H1 (cell line): Measurements from ENCODE around the gene CACNA1B. TPM values are rescaled to one million over a fixed set of nuclear protein-coding genes. Genes with fewer than 3 reads are reported as not detected.

Source experiments
- CBX5 ChIP-seq: fragments of 300-800, 300-1000 bp; sonication (generic); IDR thresholded peaks from 2 replicates; pipeline ENCODE4 v1.7.1; 2016; ENCODE audit warnings: antibody characterized with exemption, low read length, low read depth
- EP300 ChIP-seq, 2 experiments: IDR thresholded peaks; 1 replicate in 1 of 2; 2 replicates in 1 of 2; pipeline ENCODE4 v1.6.1; 2011 to 2012; ENCODE audit warnings: low read depth in 2 of 2, low read length in 2 of 2, mild to moderate bottlenecking in 2 of 2, borderline replicate concordance in 1 of 2, inconsistent platforms in 1 of 2, moderate library complexity in 1 of 2
- RFX5 ChIP-seq: IDR thresholded peaks from 2 replicates; pipeline ENCODE4 v1.6.1; 2011; ENCODE audit warnings: low read depth, low read length, improper control_type of control experiment, borderline replicate concordance
- TAF7 ChIP-seq: optimal IDR thresholded peaks from 2 replicates; pipeline ENCODE3; 2011; ENCODE audit warnings: low read depth, mild to moderate bottlenecking, inconsistent platforms, low read length, moderate library complexity, borderline replicate concordance
- polyA plus RNA-seq, 7 experiments: library from polyadenylated mRNA; depleted of rRNA in 3 of 7; stranded (reverse) in 5 of 7; unstranded in 2 of 7; fragments of >200 nt in 5 of 7; fragments of 200-250 nt in 2 of 7; gene quantifications; 1 replicate in 5 of 7; 2 replicates in 1 of 7; 4 replicates in 1 of 7; pipeline versions ENCODE4 v1.2.1 to v1.2.3, GENCODE V29; 2011 to 2013; ENCODE audit warnings: missing spikeins in 2 of 7, mixed read lengths in 2 of 7
- total RNA-seq: library from RNA; stranded (reverse); fragmentation: NEBNext Ultra II Directional; extraction: Animal tissue kit (Norgen Biotek cat#: 25700); gene quantifications from 2 replicates; pipeline ENCODE4 v1.2.1, GENCODE V29; 2021

The CACNA1B gene
- total and polyA plus RNA-seq, 2 of the 8 experiments (the other 6 are each of a cell fraction or from before 2014, with no cell fraction given): 1.5 to 5.7 TPM

GRCh38 chr9:137832191-137832700 lies 45.3 kb upstream of the CACNA1B start (continued):
- TF ChIP-seq EP300 (IDR thresholded peaks at IDR 0.05; ENCODE audit: borderline replicate concordance in 1 of 2, low read depth in 2 of 2, low read length in 2 of 2): no peak
- TF ChIP-seq TAF7: no peak
- no peak for TF ChIP-seq RFX5
- TF ChIP-seq CBX5: no peak
- TF ChIP-seq, all 59 proteins: peak for 0
